Body of pancreas (tissue), 4 donors: Measurements from ENCODE around the gene EML6.

Experiments
- CTCF ChIP-seq, 7 experiments: fragments of 450-650 bp in 4 of 7; fragments of 200-600 bp in 3 of 7; sonication (generic) in 3 of 7; IDR thresholded peaks; one replicate each; pipeline ENCODE4 v1.5.1; 2016 to 2019; ENCODE audit warnings: antibody characterized with exemption in 7 of 7
- POLR2A ChIP-seq, 3 donors: fragments of 450-650 bp; IDR thresholded peaks; one replicate each; pipeline ENCODE4 v1.6.1; 2016; ENCODE audit warnings: antibody characterized with exemption in 3 of 3, mild to moderate bottlenecking in 2 of 3

GRCh38 chr2:54967269-54967668 lies 243.8 kb downstream of the EML6 start:
- no peak for TF ChIP-seq CTCF (IDR thresholded peaks at IDR 0.05)
- TF ChIP-seq POLR2A (IDR thresholded peaks at IDR 0.05): no peak
